HG03439 (cell line): ENCODE results near the gene PRC1.
A peak's percentile ranks its signal among the peaks of the same experiment; 100 is the strongest.

Experiments
- ATAC-seq: cut with Tn5 transposase; IDR thresholded peaks from one replicate; pipeline ENCODE4 v1.9.1; 2021; ENCODE audit warnings: mild to moderate bottlenecking, moderate library complexity; ENCODE audit not compliant: unreplicated experiment

The PRC1 gene

DNA sequence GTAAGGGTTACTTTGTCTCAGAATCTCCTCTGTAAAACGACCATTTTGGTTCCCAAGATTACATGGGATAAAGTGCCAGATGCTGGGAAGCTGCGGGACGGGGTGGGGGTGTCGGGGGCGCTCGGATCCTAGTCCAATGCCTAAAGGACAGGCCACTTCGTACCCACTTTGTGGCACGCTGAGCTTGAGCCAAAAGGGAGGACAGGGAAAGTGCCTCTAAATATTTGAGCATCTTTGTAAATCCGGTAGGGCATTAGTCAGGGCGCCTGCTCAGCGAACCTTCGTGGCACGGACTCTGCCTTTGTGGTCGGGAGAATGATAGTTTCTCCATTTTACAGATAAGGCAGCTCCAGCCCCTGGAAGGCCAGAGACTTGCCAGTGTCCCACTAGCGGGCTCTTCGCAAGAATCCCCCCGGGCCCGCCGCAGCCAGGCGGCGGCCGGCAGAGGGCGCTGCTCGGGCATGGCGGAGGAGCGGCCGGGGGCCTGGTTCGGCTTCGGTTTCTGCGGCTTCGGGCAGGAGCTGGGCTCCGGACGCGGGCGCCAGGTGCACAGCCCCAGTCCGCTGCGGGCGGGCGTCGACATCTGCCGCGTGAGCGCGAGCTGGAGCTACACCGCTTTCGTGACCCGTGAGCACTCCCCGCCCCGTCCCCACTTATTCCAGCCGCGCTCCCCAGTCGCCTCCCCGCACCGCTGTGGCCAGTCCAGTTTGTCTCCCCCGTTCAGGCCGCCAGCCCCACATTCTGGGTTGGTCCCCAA, 37.9 kb downstream of the PRC1 start:
- ATAC-seq: no peak

DNA sequence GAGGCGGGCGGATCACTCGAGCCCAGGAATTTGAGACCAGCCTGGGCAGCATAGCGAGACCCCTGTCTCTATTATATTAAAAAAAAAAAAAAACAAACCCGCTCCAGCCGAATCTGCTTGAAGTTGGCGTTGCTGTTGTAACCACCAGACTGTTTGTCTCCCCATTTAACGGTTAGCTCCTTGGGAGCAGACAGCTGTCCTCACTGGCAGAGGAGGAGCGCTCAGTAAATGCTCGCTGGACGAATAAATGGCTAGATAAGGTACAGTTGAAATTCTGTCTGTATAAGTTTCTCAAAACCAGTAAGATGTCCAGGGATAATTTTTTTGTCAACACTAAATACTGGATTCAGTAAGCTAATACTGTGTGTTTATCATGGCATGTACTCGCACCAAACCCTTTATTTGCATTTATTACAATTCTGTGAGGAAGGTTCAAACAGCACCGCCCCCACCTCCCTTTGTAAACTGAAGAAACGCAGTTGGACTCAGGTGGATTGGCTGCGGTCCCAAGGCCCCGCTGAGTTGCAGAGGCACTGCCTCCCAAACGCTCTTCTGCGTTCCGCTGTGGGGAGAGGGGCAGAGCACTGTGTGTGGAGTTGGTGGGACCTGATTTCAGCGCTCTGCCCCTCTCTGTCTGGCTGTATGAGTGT, 38.6 kb downstream of the PRC1 start:
- no peak for ATAC-seq

DNA sequence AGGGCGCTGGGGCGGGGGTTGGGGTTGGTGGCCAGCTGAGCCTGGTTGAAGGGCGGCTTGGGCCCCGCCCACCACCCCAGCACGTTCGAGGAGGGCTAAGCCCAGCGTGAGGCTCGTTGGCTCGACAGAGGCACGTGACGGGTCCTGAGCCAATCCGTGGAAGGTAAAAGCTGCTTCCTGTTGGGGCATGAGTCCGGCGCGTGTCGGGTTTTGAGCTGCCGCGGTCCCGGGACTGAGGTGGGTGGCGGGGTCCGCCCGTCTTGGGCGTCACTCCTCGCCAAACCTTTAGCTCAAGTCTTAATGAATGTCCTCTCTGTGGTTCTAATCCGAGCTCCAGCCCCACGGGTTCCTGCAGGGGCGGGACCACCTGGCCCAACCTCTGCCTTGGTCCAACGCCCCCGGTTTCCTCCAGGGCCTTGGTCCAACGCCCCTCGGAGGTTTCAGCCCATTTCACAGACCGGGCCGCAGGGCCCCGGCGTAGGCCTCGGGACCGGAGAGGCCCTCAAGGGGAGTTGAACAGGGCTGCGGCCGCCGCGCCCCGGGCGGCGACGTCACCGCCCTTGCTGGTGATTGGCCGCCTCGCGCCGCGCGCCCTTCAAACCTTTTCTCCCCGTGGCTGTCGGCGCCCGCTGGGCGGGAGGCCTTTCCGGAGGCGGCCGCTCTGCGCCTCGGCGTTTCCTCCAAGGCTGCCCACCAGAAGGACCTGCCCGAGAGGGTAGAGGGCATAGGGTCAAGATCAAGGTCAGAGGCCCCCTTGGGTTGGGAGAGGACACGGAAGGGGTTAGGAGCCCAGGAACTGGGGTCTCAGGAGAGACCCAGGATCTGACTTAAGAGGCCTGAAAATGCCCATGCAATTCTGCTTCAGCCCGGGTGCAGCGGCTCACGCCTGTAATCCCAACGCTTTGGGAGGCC, 39.4 kb downstream of the PRC1 start, which contains the start of gene RCCD1:
TSS of gene RCCD1 (plus strand) at position 173 of the 912 bp plus-strand sequence. CDS start 1,851 bp downstream, outside the sequence.
- ATAC-seq: peak; percentile 88

DNA sequence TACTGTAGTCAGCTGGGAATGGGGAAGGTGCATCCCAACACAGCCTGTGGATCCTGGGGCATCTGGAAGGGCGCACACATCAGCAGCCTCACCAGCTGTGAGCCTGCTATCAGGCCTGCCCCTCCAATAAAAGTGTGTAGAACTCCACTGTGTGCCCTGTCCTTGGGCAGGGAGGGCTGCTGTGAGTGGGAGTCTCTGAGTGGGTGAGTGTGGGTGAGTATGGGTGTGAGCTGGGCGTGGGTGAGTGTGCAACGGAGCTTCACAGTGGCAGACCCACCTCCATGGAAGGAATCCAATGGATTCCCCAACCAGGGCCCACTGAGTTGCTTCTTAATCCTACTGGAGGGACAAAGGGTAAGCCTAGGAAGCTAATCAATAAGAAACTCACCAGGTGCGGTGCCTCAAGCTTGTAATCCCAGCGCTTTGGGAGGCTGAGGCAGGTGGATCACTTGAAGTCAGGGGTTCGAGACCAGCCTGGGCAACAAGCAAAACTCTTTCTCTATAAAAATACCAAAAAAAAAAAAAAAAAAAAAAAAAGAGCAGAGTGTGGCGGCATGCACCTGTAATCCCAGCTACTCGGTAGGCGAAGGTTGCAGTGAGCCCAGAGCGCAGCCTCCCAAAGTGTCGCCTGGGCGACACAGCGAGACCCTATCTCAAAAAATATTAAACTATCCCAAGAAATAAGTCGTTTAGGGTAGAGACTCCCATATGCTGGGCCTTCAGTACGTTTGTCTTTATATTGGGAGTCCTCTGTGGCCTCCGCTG, 40.2 kb downstream of the PRC1 start:
- no peak for ATAC-seq

DNA sequence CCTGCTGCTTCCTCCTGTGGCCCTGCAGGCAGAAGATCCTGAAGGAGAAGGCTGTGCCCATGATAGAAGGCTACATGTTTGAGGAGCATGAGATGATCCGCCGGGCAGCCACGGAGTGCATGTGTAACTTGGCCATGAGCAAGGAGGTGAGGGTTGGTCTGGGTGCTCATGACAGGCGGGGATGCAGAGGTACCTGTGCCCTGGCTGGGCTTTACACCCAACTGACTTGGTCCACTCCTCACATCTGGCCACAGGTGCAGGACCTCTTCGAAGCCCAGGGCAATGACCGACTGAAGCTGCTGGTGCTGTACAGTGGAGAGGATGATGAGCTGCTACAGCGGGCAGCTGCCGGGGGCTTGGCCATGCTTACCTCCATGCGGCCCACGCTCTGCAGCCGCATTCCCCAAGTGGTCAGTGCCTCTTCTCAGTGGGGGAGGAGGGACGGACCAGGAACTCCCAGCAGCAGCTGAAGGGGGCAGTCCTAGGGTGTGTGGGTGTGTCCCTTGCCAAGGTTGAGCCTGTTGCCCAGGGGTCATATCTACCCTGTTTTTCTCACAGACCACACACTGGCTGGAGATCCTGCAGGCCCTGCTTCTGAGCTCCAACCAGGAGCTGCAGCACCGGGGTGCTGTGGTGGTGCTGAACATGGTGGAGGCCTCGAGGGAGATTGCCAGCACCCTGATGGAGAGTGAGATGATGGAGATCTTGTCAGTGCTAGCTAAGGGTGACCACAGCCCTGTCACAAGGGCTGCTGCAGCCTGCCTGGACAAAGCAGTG, 41.2 kb downstream of the PRC1 start:
- ATAC-seq: no peak

DNA sequence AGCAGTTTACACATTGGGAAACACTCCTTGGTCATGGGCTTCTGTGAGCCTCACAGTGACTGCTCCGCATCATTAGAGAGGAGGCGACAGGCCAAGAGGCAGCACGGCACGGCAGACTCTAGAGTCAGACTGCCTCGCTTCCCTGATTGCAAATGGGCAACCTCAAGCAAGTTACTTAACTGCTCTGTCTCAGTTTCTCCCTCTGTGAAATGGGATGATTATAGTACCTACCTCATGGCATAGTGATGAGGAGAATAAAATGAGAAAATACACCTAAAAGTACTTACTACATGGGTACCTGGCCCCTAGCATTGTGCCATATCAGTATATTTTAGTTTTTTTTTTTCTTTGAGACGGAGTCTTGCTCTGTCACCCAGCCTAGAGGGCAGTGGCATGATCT, 43.7 kb downstream of the PRC1 start:
- no peak for ATAC-seq

DNA sequence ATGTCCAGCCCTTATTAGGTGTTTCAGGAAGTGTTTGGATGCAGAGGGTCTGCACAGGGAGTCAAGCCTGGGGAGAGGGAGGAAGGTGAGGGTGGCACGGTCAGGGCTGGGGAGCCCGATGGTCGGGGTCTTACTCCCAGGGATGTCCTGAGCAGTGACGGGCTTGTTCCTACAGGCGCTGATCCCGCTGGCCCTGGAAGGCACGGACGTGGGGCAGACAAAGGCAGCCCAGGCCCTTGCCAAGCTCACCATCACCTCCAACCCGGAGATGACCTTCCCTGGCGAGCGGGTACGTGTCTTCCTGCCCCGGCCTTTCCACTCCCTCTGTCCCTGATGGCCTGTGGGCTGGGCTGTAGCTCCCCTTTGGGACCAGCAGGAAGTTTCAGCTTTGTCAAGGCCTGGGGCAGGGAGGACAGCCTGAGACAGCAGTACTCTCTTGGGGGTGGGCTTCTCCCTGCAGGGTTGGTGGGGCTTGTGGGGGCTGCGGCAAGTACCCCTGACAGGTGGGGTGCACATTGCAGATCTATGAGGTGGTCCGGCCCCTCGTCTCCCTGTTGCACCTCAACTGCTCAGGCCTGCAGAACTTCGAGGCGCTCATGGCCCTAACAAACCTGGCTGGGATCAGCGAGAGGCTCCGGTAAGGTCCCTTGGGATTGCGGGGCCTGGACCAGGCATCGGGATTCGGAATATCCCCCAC, 44.2 kb downstream of the PRC1 start:
- no peak for ATAC-seq

DNA sequence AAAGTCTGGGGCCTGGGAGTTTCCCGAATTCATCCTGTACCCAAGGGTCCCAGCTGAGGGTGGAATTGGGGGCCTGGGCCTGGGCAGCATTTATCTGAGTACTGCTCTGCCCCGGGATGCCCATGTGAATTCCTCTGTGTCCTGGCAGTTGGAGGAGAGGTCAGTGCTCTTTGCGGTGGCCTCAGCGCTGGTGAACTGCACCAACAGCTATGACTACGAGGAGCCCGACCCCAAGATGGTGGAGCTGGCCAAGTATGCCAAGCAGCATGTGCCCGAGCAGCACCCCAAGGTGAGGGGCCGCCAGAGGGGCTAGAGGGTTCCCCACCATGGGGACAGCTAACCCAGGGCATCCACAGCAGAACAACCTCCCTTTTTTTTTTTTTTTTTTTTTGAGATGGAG, 45.8 kb downstream of the PRC1 start:
- ATAC-seq: no peak

DNA sequence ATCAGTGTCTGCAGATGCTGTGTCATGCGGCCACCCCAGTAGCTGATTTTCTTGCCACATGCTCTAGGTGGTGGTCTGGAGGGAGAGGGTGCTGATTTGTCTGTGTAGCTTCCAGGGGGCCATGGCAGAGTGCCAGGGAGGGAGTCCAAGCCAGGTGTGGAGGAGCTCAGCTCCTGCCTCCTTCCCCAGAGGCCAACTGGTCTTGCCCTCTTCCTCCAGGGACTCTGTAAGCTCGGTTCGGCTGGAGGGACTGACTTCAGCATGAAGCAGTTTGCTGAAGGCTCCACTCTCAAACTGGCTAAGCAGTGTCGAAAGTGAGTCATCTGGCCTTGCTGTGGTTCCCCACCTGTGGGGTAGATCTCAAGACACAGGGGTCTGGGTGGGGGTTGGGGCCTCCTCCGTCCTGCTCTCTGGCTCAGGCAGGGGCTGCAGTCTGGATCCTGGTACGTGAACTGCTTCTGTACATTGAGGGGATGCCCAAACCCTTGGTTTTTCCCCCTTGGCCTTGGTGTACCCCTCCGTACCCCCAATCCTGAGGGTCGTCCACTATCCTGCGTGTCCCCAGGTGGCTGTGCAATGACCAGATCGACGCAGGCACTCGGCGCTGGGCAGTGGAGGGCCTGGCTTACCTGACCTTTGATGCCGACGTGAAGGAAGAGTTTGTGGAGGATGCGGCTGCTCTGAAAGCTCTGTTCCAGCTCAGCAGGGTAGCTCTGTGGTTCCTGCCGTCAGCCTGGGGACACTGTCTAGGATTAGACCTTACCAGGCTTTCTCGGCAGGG, 46.6 kb downstream of the PRC1 start:
- ATAC-seq: no peak

DNA sequence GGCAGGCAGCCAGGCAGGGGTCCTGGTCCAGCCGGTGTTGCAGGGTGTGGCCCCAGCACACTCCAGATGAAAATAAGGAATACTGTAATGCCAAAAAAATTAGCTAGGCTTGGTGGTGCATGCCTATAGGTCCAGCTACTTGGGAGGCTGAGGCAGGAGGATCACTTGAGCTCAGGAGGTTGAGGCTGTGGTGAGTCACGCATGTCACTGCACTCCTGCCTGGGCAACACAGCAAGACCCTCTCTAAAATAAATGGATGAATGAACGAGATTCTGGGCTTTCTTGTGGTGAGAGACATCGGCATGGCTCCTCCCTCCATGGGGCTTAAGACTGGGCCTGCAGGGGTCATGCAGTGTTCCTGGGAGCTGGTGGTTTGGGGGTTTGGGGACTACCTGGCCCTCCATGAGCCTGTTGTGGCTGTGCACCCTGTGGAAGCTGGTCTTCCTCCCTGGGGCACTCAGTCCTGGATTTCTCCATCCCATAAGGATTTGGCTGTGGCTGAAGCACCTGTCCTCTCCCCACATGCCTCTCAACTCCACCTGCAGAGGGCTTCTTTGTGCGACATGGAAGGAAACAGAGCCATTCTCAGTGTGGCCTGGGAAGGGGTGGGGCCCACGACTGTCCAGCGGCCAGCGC, 47.3 kb downstream of the PRC1 start:
- ATAC-seq: no peak

DNA sequence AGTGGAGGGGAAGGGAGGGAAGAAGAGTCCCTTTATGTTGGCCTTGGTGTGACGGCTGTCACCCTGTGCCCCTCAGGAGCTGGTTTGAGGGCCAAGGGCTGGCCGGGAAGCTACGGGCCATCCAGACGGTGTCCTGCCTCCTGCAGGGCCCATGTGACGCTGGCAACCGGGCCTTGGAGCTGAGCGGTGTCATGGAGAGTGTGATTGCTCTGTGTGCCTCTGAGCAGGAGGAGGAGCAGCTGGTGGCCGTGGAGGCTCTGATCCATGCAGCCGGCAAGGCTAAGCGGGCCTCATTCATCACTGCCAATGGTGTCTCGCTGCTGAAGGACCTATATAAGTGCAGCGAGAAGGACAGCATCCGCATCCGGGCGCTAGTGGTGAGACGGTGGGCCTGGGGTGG, 47.8 kb downstream of the PRC1 start:
- no peak for ATAC-seq

DNA sequence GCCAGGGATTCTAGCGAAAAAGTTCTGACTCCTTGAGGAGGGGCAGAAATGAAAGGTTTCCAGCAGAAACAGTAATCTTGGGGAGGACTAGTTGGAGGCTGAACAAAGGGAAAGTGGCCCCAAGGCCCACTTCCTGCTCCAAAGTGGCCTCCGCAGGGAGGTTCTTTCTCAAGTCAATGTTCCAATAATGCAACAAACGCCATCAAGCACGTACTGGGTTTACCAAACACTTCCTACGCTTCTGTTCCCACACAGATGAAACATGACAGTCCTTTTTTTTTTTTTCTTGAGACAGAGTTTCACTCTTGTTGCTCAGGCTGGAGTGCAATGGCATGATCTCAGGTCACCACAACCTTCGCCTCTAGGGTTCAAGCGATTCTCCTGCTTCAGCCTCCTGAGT, 49.2 kb downstream of the PRC1 start:
- ATAC-seq: no peak

DNA sequence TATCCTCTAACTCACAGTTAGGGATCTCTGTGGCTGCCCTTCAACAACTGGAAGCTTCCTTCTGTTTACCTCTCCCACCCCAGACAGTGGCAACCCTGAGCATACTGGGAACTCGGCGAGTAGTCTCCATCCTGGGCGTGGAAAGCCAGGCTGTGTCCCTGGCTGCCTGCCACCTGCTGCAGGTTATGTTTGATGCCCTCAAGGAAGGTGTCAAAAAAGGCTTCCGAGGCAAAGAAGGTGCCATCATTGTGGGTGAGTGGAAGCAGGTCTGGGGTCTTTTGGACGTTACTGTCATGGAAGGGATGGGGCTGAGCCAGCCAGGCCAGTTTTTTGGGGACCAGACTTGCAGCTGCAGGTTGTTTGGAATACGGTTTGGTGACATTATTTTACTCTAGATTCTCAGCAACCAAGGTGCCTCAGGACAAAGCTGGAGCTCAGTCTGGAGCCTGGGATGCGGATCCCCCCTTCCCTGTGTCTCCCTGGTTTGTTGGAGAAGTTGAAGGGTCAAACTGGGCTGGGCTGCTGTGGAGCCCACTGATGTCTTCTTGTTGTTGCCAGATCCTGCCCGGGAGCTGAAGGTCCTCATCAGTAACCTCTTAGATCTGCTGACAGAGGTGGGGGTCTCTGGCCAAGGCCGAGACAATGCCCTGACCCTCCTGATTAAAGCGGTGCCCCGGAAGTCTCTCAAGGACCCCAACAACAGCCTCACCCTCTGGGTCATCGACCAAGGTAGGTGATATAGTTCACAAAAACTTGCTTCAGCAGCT, 51.8 kb downstream of the PRC1 start:
- no peak for ATAC-seq

DNA sequence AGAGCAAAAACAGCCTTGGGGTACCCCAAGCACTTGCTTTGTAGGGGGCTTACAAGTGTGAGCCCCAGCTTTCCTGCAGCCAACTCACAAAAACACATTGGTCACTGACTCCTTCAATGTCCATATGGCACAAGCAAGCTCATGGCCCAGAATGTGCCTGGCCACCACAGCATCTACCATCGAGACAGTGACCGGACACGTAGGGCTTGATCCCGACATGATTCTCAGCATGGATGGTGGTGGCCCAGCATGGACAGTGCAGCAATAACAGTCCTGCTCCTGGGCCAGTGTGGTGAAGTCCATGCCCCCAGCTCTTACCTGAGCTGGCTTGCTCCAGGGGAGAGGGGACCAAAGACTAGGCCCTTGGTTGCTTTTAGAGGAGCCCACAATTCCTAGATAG, 53.3 kb downstream of the PRC1 start:
- ATAC-seq: no peak

DNA sequence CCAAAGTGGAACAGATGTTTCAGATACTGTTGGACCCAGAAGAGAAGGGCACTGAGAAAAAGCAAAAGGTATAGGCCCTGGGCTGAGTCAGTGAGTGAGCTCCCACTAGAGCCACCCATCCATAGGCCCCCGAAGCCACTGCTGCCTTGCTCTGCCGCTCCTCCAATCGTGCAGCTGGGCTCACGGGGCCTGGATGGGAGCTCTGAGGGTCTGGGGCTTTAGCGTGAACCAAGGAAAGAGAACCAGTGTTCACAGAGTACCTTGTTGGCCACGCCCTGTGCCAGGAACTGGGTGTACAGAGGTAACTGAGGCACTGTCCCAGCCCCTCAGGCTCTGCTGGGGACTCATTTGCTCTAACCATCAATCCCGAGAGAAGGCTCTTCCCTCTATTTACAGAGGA, 54.6 kb downstream of the PRC1 start:
- no peak for ATAC-seq

DNA sequence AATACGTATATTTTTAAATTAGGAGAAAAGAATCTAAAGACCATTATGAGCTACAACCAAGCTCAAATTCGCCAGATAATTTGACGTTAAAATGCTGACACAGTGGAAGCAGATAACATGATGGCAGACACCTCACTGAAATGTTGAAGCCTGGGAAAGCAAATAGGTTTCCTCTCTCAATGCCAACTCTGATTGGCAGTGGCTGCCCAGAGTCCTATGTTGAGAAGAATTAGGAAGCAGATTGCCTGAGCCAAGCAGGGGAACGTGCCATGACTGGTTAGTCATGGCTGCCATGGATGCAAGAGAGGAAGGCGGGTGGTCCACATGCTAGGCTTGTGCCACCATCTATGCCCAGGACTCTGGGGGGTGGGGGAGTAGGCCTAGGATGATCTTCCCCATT, 56.1 kb downstream of the PRC1 start:
- no peak for ATAC-seq

DNA sequence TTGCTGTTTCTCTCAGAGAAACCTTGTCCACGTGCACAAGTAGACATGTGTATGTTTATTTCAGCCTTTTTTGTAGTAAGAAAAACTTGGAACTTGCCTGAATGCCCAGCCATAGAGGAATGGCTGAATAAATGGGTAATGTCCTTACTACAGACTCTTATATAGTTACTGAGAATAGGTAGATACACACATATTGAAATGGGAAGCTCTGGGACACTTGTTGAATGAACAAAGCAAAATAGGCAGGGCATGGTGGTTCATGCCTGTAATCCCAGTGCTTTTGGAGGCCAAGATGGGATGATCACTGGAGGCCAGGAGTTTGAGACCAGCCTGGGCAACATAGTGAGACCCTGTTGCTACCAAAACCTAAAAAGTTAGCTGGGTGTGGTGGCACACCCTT, 57.5 kb downstream of the PRC1 start:
- ATAC-seq: no peak
